Activated T-helper 2 cell treated with anti-CD3 and anti-CD28 coated beads, Interferon-gamma antibody, Interleukin-2, Interleukin-4, amounts not matched to agents 10 μg/mL and 5 μg/mL and 100 μg/mL, durations not matched to agents 14 hours and 24 hours and 36 hours (primary cell): ENCODE results near the gene NUDT13. TPM values are rescaled to one million over a fixed set of nuclear protein-coding genes. Genes with fewer than 3 reads are reported as not detected.
"Not testable (repeated sequence)": the region's sequence is repeated elsewhere in the genome, so short reads cannot be mapped to it uniquely, and the experiment has no call there.

ENCODE experiments used
- DNase-seq: peaks from one replicate; pipeline ENCODE4 v3.0.0; 2021; ENCODE audit warnings: low spot score
- H3K27ac Mint-ChIP-seq: one replicate; pipeline ENCODE4 v1.8.0; 2021; ENCODE audit warnings: mixed read lengths
- H3K27me3 Mint-ChIP-seq: one replicate; pipeline ENCODE4 v1.8.0; 2021; ENCODE audit warnings: low read depth, mixed read lengths
- H3K36me3 Mint-ChIP-seq: one replicate; pipeline ENCODE4 v1.8.0; 2021; ENCODE audit warnings: low read depth, mixed read lengths
- H3K4me1 Mint-ChIP-seq: one replicate; pipeline ENCODE4 v1.8.0; 2021; ENCODE audit warnings: low read depth, mixed read lengths
- H3K4me3 Mint-ChIP-seq: one replicate; pipeline ENCODE4 v1.8.0; 2021; ENCODE audit warnings: low read depth, mild to moderate bottlenecking, moderate library complexity, mixed read lengths
- H3K9me3 Mint-ChIP-seq: one replicate; pipeline ENCODE4 v1.8.0; 2021; ENCODE audit warnings: mixed read lengths
- intact Hi-C: fragments of 100-400 bp; cut with micrococcal nuclease; formaldehyde crosslinking; loops from one replicate; pipeline ENCODE4 v1.15.1; 2023
- total RNA-seq: library from RNA; stranded (reverse); gene quantifications from 2 replicates; pipeline ENCODE4 v1.2.3, GENCODE V29; 2022

The NUDT13 gene
- total RNA-seq, 1 donor from 2014 or later, result 1.0 TPM

- intact Hi-C loops, result no loop called here
- Mint-ChIP-seq H3K4me1 (peaks cover 45% of the 10 kb centered on the region), H3K27me3 (no peaks in the 10 kb centered on the region), H3K9me3 (no peaks in the 10 kb centered on the region), H3K4me3 (peak overlapping the region; percentile 57), H3K36me3 (peaks cover 44% of the 10 kb centered on the region), H3K27ac (no peak overlapping the region)
- no peak for DNase-seq
These were observed 17.4 kb upstream of the NUDT13 start for GRCh38 chr10:73092830-73093229.

GRCh38 chr10:73093922-73094850, 16.1 kb upstream of the NUDT13 start:
- Mint-ChIP-seq H3K9me3 (no peaks in the 10 kb centered on the region), H3K36me3 (peaks cover 35% of the 10 kb centered on the region), H3K27ac (peak overlapping the region; percentile 63), H3K4me1 (peaks cover 35% of the 10 kb centered on the region), H3K27me3 (no peaks in the 10 kb centered on the region), H3K4me3 (peak overlapping the region; percentile 89)
- no peak for DNase-seq
- intact Hi-C loops, result no loop called here

- peaks cover 35% of the 10 kb centered on the region for H3K4me1 Mint-ChIP-seq
- peak overlapping the region; percentile 89 for H3K4me3 Mint-ChIP-seq
- H3K27me3 Mint-ChIP-seq, result no peaks in the 10 kb centered on the region
- intact Hi-C loops, result no loop called here
- DNase-seq, result no peak
- H3K27ac Mint-ChIP-seq, result peak overlapping the region; percentile 90
- H3K9me3 Mint-ChIP-seq, result no peaks in the 10 kb centered on the region
- peaks cover 37% of the 10 kb centered on the region for H3K36me3 Mint-ChIP-seq
These were observed 15.2 kb upstream of the NUDT13 start for GRCh38 chr10:73094986-73095480.

GRCh38 chr10:73095481-73096021, 14.7 kb upstream of the NUDT13 start:
- H3K4me1 Mint-ChIP-seq, result peaks cover 35% of the 10 kb centered on the region
- DNase-seq, result no peak
- intact Hi-C loops, result loop anchor here (2.0 kb wide), 1 partner anchor 151 kb away; the partner anchor contains the start of gene DNAJC9
- H3K9me3 Mint-ChIP-seq, result no peaks in the 10 kb centered on the region
- H3K27ac Mint-ChIP-seq, result peak overlapping the region; percentile 90
- peak overlapping the region; percentile 89 for H3K4me3 Mint-ChIP-seq
- H3K36me3 Mint-ChIP-seq, result peaks cover 42% of the 10 kb centered on the region
- no peaks in the 10 kb centered on the region for H3K27me3 Mint-ChIP-seq

- Mint-ChIP-seq H3K4me3 (peak overlapping the region; percentile 89), H3K36me3 (peaks cover 44% of the 10 kb centered on the region), H3K4me1 (peaks cover 35% of the 10 kb centered on the region), H3K27ac (peak overlapping the region; percentile 90), H3K27me3 (no peaks in the 10 kb centered on the region), H3K9me3 (no peaks in the 10 kb centered on the region)
- intact Hi-C loops, result loop anchor here (2.0 kb wide), 1 partner anchor 151 kb away; the partner anchor contains the start of gene DNAJC9
- DNase-seq, result peak; percentile 72
These were observed 14.2 kb upstream of the NUDT13 start for GRCh38 chr10:73096041-73096448.

GRCh38 chr10:73096449-73097304, 13.6 kb upstream of the NUDT13 start, which contains the start of gene P4HA1:
TSS of gene P4HA1 (minus strand) at chr10:73096866. CDS start at chr10:73074883, 21,983 bp downstream.
- Mint-ChIP-seq H3K4me1 (peaks cover 31% of the 10 kb centered on the region), H3K27me3 (no peaks in the 10 kb centered on the region), H3K27ac (peak within 1 kb of the TSS; percentile 90), H3K36me3 (peaks cover 40% of the 10 kb centered on the region), H3K9me3 (no peaks in the 10 kb centered on the region), H3K4me3 (peak within 1 kb of the TSS; percentile 89)
- intact Hi-C loops, result loop anchor here (1.0 to 2.0 kb wide), 4 partner anchors 14 to 150 kb away; partner anchors contain the start of genes DNAJC9, ECD, FAM149B1 and NUDT13
- peak; percentile 97 for DNase-seq

GRCh38 chr10:73097305-73097670, 13.0 kb upstream of the NUDT13 start:
- intact Hi-C loops, result loop anchor here (1.0 to 2.0 kb wide), 4 partner anchors 13 to 150 kb away; partner anchors contain the start of genes DNAJC9, ECD, FAM149B1 and NUDT13
- no peak for DNase-seq
- H3K4me1 Mint-ChIP-seq, result peaks cover 27% of the 10 kb centered on the region
- H3K27ac Mint-ChIP-seq, result peak overlapping the region; percentile 90
- peak overlapping the region; percentile 89 for H3K4me3 Mint-ChIP-seq
- H3K9me3 Mint-ChIP-seq, result no peaks in the 10 kb centered on the region
- peaks cover 39% of the 10 kb centered on the region for H3K36me3 Mint-ChIP-seq
- no peaks in the 10 kb centered on the region for H3K27me3 Mint-ChIP-seq

GRCh38 chr10:73099141-73099540, 11.1 kb upstream of the NUDT13 start:
- Mint-ChIP-seq H3K27ac (no peak overlapping the region), H3K4me1 (peaks cover 15% of the 10 kb centered on the region), H3K36me3 (peaks cover 26% of the 10 kb centered on the region), H3K4me3 (no peak overlapping the region), H3K27me3 (no peaks in the 10 kb centered on the region), H3K9me3 (no peaks in the 10 kb centered on the region)
- intact Hi-C loops, result no loop called here
- DNase-seq, result no peak

- peaks cover 15% of the 10 kb centered on the region for H3K9me3 Mint-ChIP-seq
- no peak for DNase-seq
- H3K27me3 Mint-ChIP-seq, result no peaks in the 10 kb centered on the region
- H3K36me3 Mint-ChIP-seq, result peaks cover 51% of the 10 kb centered on the region
- no peak overlapping the region for H3K27ac Mint-ChIP-seq
- H3K4me1 Mint-ChIP-seq, result peaks cover 9% of the 10 kb centered on the region
- no peak overlapping the region for H3K4me3 Mint-ChIP-seq
- intact Hi-C loops, result no loop called here
These were observed 4.0 kb upstream of the NUDT13 start for GRCh38 chr10:73106301-73106700.

- peaks cover 15% of the 10 kb centered on the region for H3K9me3 Mint-ChIP-seq
- peaks cover 50% of the 10 kb centered on the region for H3K36me3 Mint-ChIP-seq
- H3K4me3 Mint-ChIP-seq, intact Hi-C loops, DNase-seq, H3K27me3 Mint-ChIP-seq, H3K27ac Mint-ChIP-seq: not testable (repeated sequence)
- peaks cover 10% of the 10 kb centered on the region for H3K4me1 Mint-ChIP-seq
These were observed 1.0 kb upstream of the NUDT13 start for GRCh38 chr10:73109248-73109652.

GRCh38 chr10:73112032-73112431, 1.8 kb downstream of the NUDT13 start:
- intact Hi-C loops, result loop anchor here (5.0 kb wide), 1 partner anchor 55 kb away; the partner anchor contains the start of genes ECD and FAM149B1
- Mint-ChIP-seq H3K36me3 (peaks cover 38% of the 10 kb centered on the region), H3K9me3 (peaks cover 15% of the 10 kb centered on the region), H3K4me1 (peaks cover 10% of the 10 kb centered on the region)
- H3K27ac Mint-ChIP-seq, H3K27me3 Mint-ChIP-seq, H3K4me3 Mint-ChIP-seq, DNase-seq: not testable (repeated sequence)

GRCh38 chr10:73113551-73113950, 3.3 kb downstream of the NUDT13 start:
- Mint-ChIP-seq H3K27me3 (no peaks in the 10 kb centered on the region), H3K36me3 (peaks cover 29% of the 10 kb centered on the region), H3K9me3 (peaks cover 13% of the 10 kb centered on the region), H3K4me1 (peaks cover 15% of the 10 kb centered on the region), H3K27ac (no peak overlapping the region), H3K4me3 (no peak overlapping the region)
- no peak for DNase-seq
- intact Hi-C loops, result loop anchor here (5.0 kb wide), 1 partner anchor 54 kb away; the partner anchor contains the start of genes ECD and FAM149B1
